Measurements from ENCODE around the gene GSTT2.
"Not testable (repeated sequence)": the region's sequence is repeated elsewhere in the genome, so short reads cannot be mapped to it uniquely, and the experiment has no call there.

GSTT2 gene

GRCh38 chr22:23979557-23980240 is at the start of gene GSTT2:
TSS of gene GSTT2 (plus strand) at chr22:23980134.
- not testable (repeated sequence) for DNase-seq

GRCh38 chr22:23938328-23939016 is 41.5 kb upstream of the GSTT2 start:
- no peak for DNase-seq

GRCh38 chr22:23939017-23939357 is 40.9 kb upstream of the GSTT2 start:
- DNase-seq = no peak

GRCh38 chr22:23940166-23940565 is 39.8 kb upstream of the GSTT2 start:
- not testable (repeated sequence) for DNase-seq

- DNase-seq = not testable (repeated sequence)
Observed at GRCh38 chr22:23947391-23947790, 32.5 kb upstream of the GSTT2 start.

GRCh38 chr22:23949764-23950163 is 30.2 kb upstream of the GSTT2 start:
- DNase-seq = not testable (repeated sequence)

- not testable (repeated sequence) for DNase-seq
Observed at GRCh38 chr22:23951383-23951782, 28.6 kb upstream of the GSTT2 start.

GRCh38 chr22:23952794-23953405 is 27.0 kb upstream of the GSTT2 start:
- DNase-seq = not testable (repeated sequence)

GRCh38 chr22:23953485-23953884 is 26.4 kb upstream of the GSTT2 start:
- not testable (repeated sequence) for DNase-seq

- DNase-seq = not testable (repeated sequence)
Observed at GRCh38 chr22:23954193-23954990, 25.5 kb upstream of the GSTT2 start.

- DNase-seq = not testable (repeated sequence)
Observed at GRCh38 chr22:23954991-23955305, 25.0 kb upstream of the GSTT2 start.

GRCh38 chr22:23955886-23956285 is 24.0 kb upstream of the GSTT2 start:
- not testable (repeated sequence) for DNase-seq

GRCh38 chr22:23956301-23956900 is 23.5 kb upstream of the GSTT2 start:
- peak; percentile 82 for DNase-seq

GRCh38 chr22:23961084-23961771 is 18.7 kb upstream of the GSTT2 start, which contains the start of gene GSTT2B:
TSS of gene GSTT2B (minus strand) at chr22:23961195. CDS start at chr22:23961131, 64 bp downstream.
- not testable (repeated sequence) for DNase-seq

GRCh38 chr22:23966094-23966493 is 13.8 kb upstream of the GSTT2 start:
- DNase-seq = not testable (repeated sequence)

- DNase-seq = not testable (repeated sequence)
Observed at GRCh38 chr22:23966568-23966967, 13.4 kb upstream of the GSTT2 start, which contains the start of gene DDTL. TSS of gene DDTL (plus strand) at chr22:23966888. CDS start at chr22:23966915, 27 bp downstream.

- DNase-seq = no peak
Observed at GRCh38 chr22:23969071-23969470, 10.9 kb upstream of the GSTT2 start.

GRCh38 chr22:23970201-23970641 is 9.7 kb upstream of the GSTT2 start:
- no peak for DNase-seq

GRCh38 chr22:23970816-23971486 is 9.0 kb upstream of the GSTT2 start:
- no peak for DNase-seq

GRCh38 chr22:23971927-23972326 is 8.0 kb upstream of the GSTT2 start:
- not testable (repeated sequence) for DNase-seq

- not testable (repeated sequence) for DNase-seq
Observed at GRCh38 chr22:23974345-23974744, 5.6 kb upstream of the GSTT2 start, which contains the start of gene DDT. TSS of gene DDT (minus strand) at chr22:23974441. CDS start at chr22:23974414, 27 bp downstream.
